ENCODE data around the gene ALDH1L2. TPM values are rescaled to one million over a fixed set of nuclear protein-coding genes. Genes with fewer than 3 reads are reported as not detected.

The ALDH1L2 gene
- polyA plus RNA-seq, 1 donor (not counting 4 experiments of a cell fraction or from before 2014, with no cell fraction given), result 1.8 TPM

GRCh38 chr12:105106621-105107020 is 22.4 kb upstream of the ALDH1L2 start:
- H3K36me3 ChIP-seq (ENCODE audit: control insufficient read depth in 2 of 2, extremely low read depth in 1 of 2, insufficient read depth in 2 of 2, low read length in 2 of 2), result peaks cover 0 to 3% of the 10 kb centered on the region in 2 experiments
- peaks cover 17% of the 10 kb centered on the region for H3K4me1 ChIP-seq (ENCODE audit: control insufficient read depth, extremely low read depth, insufficient read depth, low read length)
- H3K27ac ChIP-seq (ENCODE audit: control insufficient read depth, insufficient read depth, low read length), result peak overlapping the region; percentile 92
- H3K9me1 ChIP-seq (ENCODE audit: control insufficient read depth, extremely low read depth, insufficient read depth, low read length), result no peaks in the 10 kb centered on the region
- no peaks in the 10 kb centered on the region for H3K9me3 ChIP-seq (ENCODE audit: control insufficient read depth, low read depth, low read length)
- no peak for FAIRE-seq
- H4K20me1 ChIP-seq (ENCODE audit: control insufficient read depth, extremely low read depth, insufficient read depth, low read length), result no peaks in the 10 kb centered on the region
- peak overlapping the region; percentile 97 for H3K9ac ChIP-seq (ENCODE audit: control insufficient read depth, extremely low read depth, insufficient read depth, low read length)
- H3K4me2 ChIP-seq (ENCODE audit: control insufficient read depth, extremely low read depth, insufficient read depth, low read depth, low read length), result peak overlapping the region; percentile 99
- peak overlapping the region; percentile 94 to 100 (median 97) for H3K4me3 ChIP-seq (ENCODE audit: control insufficient read depth in 2 of 3, extremely low read depth in 1 of 3, insufficient read depth in 2 of 3, low read depth in 1 of 3, low read length in 3 of 3)
- no peaks in the 10 kb centered on the region for H3K27me3 ChIP-seq (ENCODE audit: control insufficient read depth, extremely low read depth, insufficient read depth, low read length)
- no peak for TF ChIP-seq EZH2 (IDR thresholded peaks at IDR 0.05; ENCODE audit: low read length)
- TF ChIP-seq, protein P1, sequence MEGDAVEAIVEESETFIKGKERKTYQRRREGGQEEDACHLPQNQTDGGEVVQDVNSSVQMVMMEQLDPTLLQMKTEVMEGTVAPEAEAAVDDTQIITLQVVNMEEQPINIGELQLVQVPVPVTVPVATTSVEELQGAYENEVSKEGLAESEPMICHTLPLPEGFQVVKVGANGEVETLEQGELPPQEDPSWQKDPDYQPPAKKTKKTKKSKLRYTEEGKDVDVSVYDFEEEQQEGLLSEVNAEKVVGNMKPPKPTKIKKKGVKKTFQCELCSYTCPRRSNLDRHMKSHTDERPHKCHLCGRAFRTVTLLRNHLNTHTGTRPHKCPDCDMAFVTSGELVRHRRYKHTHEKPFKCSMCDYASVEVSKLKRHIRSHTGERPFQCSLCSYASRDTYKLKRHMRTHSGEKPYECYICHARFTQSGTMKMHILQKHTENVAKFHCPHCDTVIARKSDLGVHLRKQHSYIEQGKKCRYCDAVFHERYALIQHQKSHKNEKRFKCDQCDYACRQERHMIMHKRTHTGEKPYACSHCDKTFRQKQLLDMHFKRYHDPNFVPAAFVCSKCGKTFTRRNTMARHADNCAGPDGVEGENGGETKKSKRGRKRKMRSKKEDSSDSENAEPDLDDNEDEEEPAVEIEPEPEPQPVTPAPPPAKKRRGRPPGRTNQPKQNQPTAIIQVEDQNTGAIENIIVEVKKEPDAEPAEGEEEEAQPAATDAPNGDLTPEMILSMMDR (optimal IDR thresholded peaks at IDR 0.05 in 1 of 3, IDR thresholded peaks at IDR 0.05 in 1 of 3, conservative IDR thresholded peaks at IDR 0.05 in 1 of 3; ENCODE audit: extremely low read depth in 1 of 3, insufficient read depth in 2 of 3, low read length in 3 of 3), result no peak
- no peak for DNase-seq (ENCODE audit: low read depth, low spot score)
- peak overlapping the region; percentile 99 for H2AFZ ChIP-seq (ENCODE audit: control insufficient read depth, low read length)
- dilution Hi-C loops (cut with MboI; ENCODE audit: extremely low pct_ligation_motif_present, low sequenced_read_pairs), result no loop called here
- peaks cover 40% of the 10 kb centered on the region for H3K79me2 ChIP-seq (ENCODE audit: control insufficient read depth, insufficient read depth, low read length)

DNA sequence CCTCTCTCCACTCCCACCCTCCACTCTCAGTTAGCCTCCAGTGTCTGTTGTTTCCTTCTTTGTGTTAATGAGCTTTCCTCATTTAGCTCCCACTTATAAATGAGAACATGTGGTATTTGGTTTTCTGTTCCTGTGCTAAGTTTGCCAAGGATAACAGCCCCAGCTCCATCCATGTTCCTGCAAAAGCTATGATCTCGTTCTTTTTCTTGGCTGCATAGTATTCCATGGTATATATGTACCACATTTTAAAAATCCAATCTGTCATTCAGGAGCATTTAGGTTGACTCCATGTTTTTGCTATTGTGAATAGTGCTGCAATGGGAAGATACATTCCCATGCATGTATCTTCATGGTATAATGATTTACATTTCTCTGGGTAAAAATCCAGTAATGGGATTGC is 20.5 kb upstream of the ALDH1L2 start:
- FAIRE-seq (no peak), DNase-seq (ENCODE audit: low read depth, low spot score) (no peak)
- no peak overlapping the region for H3K27ac ChIP-seq (ENCODE audit: control insufficient read depth, insufficient read depth, low read length)
- TF ChIP-seq EZH2 (IDR thresholded peaks at IDR 0.05; ENCODE audit: low read length), result no peak
- TF ChIP-seq, protein P1 (optimal IDR thresholded peaks at IDR 0.05 in 1 of 3, IDR thresholded peaks at IDR 0.05 in 1 of 3, conservative IDR thresholded peaks at IDR 0.05 in 1 of 3; ENCODE audit: extremely low read depth in 1 of 3, insufficient read depth in 2 of 3, low read length in 3 of 3), result no peak
- peaks cover 20% of the 10 kb centered on the region for H3K4me1 ChIP-seq (ENCODE audit: control insufficient read depth, extremely low read depth, insufficient read depth, low read length)
- dilution Hi-C loops (cut with MboI; ENCODE audit: extremely low pct_ligation_motif_present, low sequenced_read_pairs), result no loop called here
- no peak overlapping the region for H3K4me2 ChIP-seq (ENCODE audit: control insufficient read depth, extremely low read depth, insufficient read depth, low read depth, low read length)
- H3K36me3 ChIP-seq (ENCODE audit: control insufficient read depth in 2 of 2, extremely low read depth in 1 of 2, insufficient read depth in 2 of 2, low read length in 2 of 2), result no peaks in the 10 kb centered on the region
- no peak overlapping the region for H3K4me3 ChIP-seq (ENCODE audit: control insufficient read depth in 2 of 3, extremely low read depth in 1 of 3, insufficient read depth in 2 of 3, low read depth in 1 of 3, low read length in 3 of 3)
- no peaks in the 10 kb centered on the region for H4K20me1 ChIP-seq (ENCODE audit: control insufficient read depth, extremely low read depth, insufficient read depth, low read length)
- H3K9me1 ChIP-seq (ENCODE audit: control insufficient read depth, extremely low read depth, insufficient read depth, low read length), result no peaks in the 10 kb centered on the region
- peaks cover 22% of the 10 kb centered on the region for H3K79me2 ChIP-seq (ENCODE audit: control insufficient read depth, insufficient read depth, low read length)
- H3K27me3 ChIP-seq (ENCODE audit: control insufficient read depth, extremely low read depth, insufficient read depth, low read length), result no peaks in the 10 kb centered on the region
- H3K9ac ChIP-seq (ENCODE audit: control insufficient read depth, extremely low read depth, insufficient read depth, low read length), result no peak overlapping the region
- H3K9me3 ChIP-seq (ENCODE audit: control insufficient read depth, low read depth, low read length), result no peaks in the 10 kb centered on the region
- no peak overlapping the region for H2AFZ ChIP-seq (ENCODE audit: control insufficient read depth, low read length)
